ENCODE data around the gene CTNNBIP1.

CTNNBIP1 gene

DNA sequence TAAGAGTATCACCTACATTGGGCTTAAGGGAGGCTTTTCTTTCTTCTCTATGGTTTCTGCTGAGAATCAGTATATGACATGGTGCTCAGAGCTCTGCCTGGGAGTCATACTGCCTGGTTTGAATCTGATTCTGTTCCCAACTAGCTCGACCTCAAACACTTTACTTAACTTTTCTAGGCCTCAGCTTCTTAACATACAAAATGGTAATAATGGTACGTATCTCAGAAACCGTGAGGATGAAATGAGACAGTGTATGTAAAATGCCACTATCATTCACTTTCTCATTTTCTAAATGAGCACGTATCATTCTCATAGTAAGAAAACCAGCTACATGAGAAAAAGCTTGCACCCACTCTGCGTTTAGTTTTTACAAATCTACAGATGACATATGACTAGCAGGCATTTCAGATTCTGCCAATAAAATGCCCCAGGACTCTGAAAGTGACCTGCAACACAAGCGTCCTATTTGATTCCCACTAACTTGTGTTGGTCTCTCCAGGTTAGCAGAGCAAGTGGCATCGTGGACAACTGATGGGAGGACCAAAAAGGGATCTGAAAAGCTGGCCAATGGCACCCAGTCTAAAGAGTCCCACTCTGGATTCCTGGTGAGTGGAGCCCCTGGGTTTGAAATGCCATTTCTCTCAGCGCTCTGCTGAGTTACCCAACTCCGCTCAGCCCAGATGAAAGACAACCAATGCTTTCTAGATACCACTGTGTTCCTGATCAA is 6.1 kb downstream of the CTNNBIP1 start:
- no peak for DNase-seq

DNA sequence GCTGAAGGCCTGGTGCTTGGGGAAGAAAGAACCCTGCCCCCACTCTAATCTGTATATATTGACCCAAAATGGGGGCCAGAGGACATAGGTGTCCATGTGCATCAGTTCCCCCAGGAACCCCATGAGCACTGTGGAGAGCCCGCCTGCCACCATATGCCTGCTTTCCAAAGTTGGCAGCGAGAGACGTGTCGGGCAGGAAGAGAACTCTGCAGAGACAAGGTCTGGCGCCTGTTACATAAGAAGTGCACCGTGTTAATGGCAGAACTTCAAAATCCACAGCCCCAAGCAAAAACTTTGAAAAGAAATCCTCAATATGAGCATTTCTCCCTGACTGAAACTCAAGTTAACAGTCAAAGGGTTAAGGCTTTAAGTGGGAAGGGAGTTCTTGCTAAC is 8.0 kb downstream of the CTNNBIP1 start:
- no peak for DNase-seq

DNA sequence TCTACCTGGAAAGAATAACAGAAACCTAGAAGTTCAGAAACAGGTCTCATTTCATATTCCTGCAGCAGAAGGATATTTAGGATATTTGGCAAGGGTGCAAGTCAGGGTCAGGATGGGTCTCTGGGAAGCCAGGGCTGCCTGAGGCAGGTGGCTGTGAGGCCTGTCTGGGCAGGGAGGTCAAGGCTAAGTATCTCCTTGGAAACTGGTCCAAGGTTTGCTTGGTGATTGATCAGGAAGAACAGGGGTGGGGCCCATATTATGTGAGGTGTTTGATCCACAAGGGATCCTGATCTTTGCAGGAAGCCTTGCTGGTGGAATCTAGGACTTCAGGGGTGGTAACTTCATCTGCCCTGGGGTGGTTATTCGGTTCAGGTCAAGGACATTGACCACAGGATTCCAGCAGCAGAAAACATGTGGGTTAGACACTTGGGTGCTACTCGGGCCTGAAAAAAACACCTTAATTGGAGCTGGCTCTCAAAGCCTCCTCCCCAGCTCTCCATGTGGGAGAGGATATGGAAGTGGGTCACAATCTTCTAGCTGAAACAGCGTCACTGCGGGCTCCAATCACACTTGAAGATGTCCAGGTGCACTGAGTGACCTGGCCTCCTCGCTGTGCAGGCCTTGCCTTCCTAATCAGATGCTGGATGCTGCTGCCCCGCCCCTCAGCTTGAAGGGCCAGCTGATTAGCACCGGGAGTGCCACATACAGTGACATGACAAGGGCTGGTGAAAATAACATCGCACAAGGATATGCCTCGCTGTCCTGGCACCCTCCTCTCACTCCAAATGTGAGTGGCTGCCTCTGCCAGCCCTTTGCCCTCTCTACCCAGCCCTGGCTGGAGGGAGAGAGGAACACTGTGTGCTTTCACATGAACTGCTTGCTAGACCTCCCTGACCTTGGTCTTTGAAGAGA is 8.7 kb downstream of the CTNNBIP1 start:
- DNase-seq: no peak

DNA sequence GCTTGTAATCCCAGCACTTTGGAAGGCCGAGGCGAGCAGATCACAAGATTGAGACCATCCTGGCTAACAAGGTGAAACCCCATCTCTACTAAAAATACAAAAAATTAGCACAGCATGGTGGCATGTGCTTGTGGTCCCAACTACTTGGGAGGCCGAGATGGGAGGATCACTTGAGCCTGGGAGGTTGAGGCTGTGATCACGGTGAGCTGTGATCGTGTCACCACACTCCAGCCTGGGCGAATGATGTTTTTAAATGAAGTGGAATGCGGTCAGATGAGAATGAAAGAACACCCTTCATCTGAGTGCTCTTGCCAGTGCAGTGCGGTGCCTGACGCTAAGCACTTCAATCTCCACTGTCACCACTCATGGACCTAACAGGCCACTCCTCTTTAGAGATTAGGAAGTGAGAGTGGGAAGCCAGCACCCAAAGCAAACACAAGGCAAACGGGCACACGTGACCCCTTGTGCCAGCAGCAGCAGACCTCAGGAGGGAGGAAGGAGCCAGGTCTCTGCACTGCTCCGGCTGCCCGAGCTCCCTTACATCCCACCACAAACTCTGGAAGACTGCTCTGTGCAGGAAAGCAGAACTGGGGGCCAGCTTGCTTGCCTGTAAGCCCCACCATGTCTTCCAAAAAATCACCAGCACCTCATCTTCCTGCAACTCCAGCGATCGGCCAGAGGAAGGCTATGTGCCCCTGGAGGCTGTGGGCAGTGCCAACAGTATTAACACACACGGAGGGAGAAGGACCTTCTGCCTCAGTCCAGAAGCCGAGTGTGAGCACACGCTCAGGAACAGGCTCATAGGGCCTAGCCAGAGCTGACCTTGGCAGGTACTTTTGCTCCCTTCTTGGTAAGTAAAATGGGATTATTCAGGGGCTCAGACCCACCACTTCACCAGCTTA is 9.7 kb downstream of the CTNNBIP1 start:
- DNase-seq: no peak

DNA sequence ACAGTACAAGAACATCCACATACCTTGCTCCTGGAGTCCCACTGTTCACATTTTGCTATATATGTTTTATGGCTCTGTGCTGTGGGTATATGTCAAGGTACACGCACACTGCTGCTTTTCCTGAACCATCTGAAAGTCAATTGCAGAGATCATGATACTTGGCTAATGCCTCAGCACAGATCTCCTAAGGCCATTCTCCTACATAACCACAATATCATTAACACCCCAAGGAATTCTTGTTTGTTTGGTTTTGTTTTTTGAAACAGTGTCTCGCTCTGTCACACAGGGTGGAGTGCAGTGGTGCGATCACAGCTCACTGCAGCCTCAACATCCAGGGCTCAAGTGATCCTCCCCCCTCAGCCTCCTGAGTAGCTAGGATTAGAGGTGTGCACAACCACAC is 16.0 kb downstream of the CTNNBIP1 start:
- no peak for DNase-seq

DNA sequence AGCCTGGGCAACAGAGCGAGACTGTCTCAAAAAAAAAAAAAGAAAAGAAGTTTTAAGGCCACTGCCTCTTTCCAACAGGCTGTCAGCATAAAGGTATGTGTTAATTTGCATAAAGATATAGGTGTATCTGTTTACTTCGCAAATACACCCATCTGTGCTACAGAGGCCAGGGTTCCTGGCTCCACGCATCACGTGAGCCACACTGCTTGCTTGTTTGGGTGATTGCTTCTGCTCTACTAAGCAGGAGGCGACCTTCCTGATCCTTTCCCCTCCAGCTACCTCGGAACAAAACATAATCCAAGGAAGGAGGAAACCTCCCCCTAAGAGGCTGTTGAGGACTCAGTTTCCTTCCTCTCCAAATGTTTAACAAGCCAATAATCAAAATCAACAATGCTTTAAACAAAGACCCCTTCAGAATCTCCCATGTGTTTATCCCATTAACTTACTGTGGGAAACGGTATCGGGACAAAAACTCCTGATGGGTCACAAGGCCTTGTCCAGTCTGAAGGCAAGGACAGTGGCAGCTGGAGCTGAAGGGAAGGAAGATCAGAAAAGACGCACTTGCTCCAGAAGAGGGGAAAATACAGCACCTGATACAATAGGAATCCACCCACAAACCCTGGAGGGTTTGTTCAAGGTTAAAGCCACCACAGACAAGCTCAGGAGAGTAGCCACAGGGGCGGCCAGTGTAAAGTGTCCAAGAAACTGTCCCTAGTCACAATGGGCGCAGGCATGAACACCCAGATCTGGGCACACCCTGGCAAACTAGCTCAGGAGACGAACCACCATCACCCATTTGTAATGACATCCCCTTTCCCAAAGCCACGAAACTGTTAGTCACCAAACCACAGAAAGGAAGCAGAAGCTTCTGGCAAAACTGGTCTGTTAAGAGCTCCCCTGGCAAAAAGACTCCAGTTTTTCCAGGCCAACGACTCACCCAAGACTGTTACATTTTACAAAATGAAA is 17.2 kb downstream of the CTNNBIP1 start:
- DNase-seq: no peak

DNA sequence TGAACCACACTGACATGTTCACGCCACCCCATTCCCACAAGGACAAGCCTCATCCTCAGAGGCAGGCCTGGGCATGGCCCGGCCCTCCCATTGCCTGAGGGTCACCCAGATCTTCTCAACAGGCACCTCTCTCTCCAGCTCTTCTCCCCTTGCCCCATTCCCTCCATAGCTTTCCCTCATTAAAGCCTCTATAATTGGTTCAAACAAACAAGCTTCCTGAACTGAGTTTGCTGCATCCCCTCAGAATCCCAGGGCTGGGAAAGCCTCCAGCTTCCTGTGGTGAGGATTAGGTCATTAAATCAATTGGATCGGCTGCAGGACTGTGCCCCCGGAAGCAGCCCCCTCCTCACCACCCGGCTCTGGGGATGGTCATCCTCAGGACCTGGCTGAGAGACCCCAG is 18.9 kb downstream of the CTNNBIP1 start:
- DNase-seq: no peak

DNA sequence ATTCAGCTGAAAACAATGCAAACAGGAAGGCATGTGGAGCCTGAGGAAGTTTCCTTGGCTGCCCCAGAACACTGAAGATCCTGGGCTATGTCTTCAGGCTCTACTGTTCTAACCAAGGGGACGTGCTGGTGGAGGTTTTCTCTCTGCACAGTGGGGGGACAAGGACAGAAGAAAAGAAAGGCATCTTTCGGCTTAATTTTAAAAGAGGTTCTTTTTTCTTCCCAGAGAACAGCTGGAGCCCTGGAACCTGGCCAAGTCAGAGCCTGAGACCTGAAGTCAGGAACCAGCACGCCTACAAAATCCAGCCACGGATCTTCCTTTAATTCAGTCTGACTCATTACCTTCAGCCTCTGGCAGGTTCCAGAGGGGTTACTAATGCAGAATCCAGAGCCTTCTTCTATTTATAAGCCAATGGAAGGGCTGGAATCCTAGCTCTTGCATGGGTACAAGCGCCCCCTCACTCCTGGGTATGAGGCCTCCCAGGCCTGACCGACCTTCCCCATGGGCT is 19.8 kb downstream of the CTNNBIP1 start:
- DNase-seq: no peak

DNA sequence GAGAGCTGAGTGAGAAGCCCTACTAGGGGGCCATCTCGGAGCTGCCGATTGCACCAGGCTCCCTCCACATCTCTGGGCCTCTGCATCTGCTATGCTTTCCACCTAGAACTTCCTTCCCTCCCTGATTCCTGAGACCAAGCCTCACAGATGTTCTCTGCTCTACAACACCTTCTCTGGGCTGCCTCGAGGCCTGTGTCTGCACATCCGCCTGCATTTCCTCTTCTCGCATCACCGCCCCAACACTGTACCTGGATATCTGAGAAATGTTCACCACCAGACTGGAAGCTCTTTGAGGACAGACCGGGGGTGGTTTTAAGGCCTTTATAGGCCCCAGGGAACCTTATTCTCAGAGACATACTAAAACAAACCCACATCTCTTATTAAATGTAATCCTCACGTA is 20.7 kb downstream of the CTNNBIP1 start:
- DNase-seq: no peak

DNA sequence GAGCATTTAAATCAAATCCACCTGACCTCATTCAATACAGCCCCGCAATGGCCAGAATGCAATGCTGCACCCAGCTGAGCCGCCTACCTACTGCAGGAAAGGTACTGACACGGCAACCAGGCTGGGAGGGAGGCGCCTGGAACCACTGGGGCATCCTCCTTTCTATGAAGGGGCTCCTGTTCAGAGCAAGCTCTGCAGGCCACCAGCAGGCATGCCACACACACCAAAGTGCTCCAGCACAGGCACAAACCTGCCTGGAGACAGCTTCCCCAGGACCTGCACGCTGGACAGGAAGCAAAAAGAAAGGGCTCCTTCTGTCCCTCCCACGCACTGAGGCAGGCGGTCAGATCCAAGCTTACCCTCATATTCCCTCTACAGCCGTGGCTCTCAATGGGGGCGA is 21.2 kb downstream of the CTNNBIP1 start:
- DNase-seq: no peak

DNA sequence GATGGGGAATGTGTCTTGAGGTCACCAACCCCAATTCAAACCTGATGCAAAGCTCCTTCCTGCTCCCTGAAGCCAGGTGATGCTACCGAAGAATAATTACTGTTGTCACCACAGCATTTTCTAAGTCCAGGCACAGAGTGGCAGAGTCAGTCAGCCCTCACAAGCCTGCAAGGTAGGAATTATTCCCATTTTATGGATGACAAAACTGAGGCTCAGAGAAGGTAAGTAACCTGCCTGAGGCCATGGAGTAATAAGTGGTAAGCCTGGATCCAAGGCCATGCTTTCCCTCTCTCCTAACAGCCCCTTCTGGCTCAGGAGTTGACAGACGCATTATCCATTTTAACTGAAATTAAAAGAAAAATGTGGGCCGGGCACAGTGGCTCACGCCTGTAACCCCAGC is 23.0 kb downstream of the CTNNBIP1 start:
- DNase-seq: no peak

DNA sequence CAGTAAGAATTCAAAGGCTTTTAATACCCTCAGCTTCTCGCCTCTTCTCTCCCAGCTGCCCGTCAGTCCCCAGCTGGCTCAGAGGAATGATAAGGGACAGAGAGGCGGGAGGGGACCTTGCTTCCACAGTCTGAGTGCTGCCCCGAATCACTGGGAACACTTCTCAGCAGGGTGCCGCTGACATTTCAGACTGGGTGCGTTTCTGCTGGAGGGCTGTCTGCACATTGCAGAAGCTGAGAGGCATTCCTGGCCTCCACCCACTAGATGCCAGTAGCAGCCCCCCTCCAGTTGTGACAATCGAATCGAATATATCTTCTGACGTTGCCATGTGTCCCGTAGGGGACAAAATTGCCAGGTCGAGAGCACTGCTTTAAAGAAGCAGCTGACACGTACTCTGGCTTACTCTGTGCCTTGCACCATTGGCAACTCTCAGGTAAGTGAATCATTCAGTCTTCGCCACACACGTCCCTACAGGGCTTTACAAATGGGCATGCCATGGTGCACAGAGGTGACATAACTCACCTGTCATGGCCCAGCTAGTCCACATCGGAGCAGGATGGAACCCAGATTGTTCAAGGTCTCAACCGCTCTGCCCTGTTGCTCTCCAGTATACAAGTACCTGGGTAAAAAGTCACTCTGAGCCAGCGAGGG is 23.9 kb downstream of the CTNNBIP1 start:
- no peak for DNase-seq

DNA sequence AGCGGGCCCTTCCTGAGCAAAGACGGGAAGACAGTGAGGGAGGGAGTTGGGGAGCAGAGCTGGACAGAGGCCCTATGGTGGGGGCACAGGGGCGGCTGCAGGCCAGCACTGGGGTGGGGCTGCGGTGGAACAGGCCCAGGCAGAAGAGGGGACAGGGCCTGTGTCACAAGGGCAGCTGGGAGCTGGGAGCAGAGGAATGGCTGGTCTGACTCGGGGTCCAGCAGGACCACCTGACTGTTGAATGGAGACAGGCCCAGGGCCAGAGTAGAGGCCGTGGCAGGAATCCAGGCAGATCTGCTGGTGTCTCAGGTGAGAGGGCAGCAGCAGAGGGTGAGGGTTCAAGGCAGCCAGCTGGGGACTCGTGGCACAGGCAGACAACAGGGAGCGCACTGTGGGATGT is 25.3 kb downstream of the CTNNBIP1 start:
- DNase-seq: no peak

DNA sequence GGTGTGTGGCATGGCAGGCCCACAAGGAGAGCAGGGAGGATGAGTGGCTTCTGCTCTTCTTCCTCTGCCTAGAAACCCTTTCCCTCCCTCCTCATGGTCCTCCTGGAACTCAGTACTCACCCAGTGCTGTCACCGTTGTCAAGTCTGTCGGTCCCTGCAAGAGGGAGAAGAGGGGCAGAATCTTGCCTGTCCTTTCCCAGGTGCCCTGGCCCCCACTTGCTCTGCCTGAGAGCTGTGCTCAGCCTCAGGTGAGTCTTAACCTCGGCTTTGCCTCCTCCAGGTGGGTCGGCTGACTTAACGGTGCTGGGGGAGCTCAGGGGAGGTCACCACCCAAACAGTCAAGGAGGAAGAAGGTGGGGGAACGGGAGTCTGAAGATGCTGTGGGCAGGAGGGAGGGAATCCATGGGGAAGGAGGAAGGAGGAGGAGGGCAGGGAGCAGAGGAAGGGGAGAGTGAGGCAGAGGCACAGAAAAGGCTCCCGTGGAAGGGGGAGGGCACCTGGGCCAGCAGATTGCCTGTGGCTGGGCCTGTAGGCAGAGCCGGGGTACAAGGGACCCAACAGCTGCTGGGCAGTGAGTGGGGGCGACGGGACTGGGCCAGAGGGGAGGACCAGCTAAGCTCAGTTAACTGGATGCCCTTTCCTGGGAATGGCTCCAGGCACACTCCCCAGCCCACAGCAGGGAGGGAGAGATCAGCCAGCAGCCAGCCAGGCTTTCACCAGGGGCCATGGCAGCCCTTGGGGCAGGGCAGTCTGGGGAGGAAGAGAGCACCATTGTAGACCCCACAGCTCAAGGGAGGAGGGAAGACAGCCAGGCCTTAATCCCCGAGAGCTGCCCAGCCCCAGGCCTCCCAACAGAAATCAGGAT is 26.3 kb downstream of the CTNNBIP1 start:
- no peak for DNase-seq

DNA sequence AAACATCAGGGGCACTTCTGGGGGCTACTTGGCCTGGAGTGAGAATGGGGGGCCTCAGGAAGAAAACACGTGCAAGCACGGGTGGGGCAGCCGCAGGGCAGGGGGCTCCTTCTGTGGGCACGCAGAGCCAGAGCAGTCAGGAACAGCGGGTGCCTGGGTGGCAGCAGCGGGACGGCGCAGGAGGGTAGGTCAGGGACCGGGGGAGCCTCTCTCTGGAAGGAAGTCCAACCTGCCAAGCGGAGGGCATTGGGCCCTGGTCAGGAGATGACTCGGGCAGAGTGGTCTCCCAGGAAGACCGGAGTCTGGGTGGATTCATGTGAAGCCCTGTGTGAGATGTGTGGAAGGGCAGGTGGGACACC is 27.1 kb downstream of the CTNNBIP1 start:
- DNase-seq: no peak

DNA sequence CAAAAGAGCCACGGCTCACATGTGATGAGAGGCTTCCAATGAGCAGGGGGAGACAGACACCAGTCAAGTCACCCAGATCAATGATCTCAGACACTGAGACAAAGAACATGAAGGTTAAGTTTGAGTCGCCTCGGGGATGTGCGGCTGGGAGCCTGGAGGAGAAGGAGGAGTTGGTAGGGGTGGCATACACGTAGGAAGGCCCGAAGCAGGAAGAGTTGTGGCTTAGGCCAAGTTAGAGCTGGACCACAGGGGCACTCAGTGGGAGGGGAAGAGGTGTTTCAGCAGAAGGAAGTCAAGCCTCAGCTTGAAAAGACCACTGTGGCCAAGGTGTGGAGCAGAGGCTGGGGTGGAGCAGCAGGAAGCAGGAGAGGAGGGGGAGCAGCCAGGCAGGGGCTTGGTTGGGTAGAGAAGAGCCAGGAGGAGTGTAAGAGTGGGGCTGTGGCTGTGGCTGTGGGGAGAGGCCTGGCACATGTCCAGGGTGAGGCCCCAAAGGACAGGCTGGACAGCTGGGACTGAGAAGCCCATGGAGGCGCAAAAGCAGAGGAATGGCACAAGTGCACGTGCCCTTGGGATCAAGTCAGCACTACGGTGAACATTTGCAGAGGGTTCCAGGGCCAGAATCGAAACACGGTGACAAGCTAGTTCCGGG is 27.6 kb downstream of the CTNNBIP1 start:
- no peak for DNase-seq

DNA sequence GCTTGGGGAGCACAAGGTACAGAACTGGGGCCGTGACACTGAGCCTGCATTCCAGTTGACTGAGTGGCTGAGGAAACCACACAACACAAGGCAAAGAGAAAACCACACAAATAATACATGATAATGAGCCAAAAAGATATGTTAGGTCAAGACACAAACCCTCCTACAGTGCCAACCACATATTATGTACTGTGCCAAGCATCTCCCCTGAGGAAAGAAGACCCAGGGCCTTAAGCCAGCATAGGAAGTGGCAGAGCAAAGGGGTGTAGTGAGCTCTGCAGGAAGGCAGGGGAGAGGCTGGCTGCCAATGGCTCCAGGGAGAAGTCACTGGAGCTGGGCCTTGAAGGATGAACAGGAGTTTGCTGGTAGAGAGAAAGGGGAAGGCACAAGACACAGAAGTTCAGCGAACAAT is 28.2 kb downstream of the CTNNBIP1 start:
- DNase-seq: no peak

DNA sequence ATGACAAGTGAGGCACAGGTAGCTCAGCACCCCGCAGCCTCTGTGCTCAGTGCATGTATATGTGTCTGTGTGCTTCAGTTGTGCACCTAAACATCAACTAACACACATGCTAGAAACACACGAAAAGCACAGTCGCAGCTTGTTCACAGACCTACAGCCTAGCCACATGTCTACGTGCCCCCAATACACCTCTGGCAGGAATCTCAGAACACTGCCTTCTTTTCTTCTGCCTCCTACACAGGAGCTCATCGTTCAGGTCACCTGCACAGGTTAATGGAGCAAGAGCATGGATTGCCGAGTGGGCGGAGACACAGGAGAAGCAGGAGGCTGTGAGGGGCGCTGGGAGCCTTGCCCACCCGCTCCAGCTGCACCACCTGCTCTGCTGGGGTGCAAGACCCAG is 31.7 kb downstream of the CTNNBIP1 start:
- no peak for DNase-seq

DNA sequence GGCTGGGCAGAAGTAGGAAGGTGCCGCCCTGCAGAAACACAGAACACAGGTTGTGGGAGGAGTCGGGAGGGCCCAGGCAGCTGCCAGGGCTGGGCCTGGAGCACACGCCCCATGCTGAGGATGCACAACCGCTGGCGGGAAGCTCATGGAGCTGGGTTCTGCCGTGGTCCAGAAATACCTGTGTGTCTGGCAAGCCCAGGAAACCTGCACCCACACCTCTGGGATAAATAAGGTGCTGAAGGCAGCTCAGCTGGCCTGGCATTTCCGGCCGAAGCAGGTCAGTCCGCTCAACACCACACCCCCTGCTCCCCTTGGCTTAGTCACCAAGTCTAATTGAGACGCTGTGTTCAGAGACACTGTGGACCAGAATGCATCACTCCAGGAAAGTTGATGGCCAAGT is 32.1 kb downstream of the CTNNBIP1 start:
- no peak for DNase-seq

DNA sequence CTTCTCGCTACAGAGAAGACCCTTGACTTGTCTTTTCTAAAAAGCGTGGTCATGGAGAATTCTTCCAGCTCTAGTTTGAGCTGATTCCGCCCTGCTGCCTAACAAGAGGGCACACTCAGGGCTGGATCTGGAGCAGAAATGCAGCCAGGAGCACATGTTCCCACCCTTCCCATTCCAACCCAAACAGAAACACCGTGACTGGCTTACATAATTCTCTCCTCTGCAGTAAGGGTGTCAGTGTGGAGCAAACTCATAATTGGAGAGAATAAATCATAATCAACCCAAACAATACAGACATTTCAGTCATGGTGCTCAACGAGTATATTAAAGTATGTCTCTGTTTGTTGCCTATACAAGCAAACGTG is 34.5 kb downstream of the CTNNBIP1 start:
- DNase-seq: no peak
